HepG2 (cell line): Measurements from ENCODE around the gene ASXL1. TPM values are rescaled to one million over a fixed set of nuclear protein-coding genes. Genes with fewer than 3 reads are reported as not detected.
A peak's percentile ranks its signal among the peaks of the same experiment; 100 is the strongest.

Experiments
- AKAP8 ChIP-seq: sonication (generic); formaldehyde crosslinking; IDR thresholded peaks from 2 replicates; pipeline ENCODE4 v1.5.1; 2020; ENCODE audit warnings: mild to moderate bottlenecking, missing genetic modification reagents
- ARHGAP35 ChIP-seq: sonication (generic); formaldehyde crosslinking; IDR thresholded peaks from 2 replicates; pipeline ENCODE4 v1.9.0; 2022; ENCODE audit warnings: mild to moderate bottlenecking, inconsistent platforms, moderate library complexity, missing genetic modification reagents, borderline replicate concordance
- BCL6 ChIP-seq: IDR thresholded peaks from 2 replicates; pipeline ENCODE4 v1.6.1; 2016; ENCODE audit warnings: missing genetic modification reagents, missing compliant biosample characterization
- BHLHE40 ChIP-seq: IDR thresholded peaks from 2 replicates; pipeline ENCODE4 v1.6.1; 2011; ENCODE audit warnings: low read length, improper control_type of control experiment
- CBFB ChIP-seq: sonication (generic); formaldehyde crosslinking; IDR thresholded peaks from 2 replicates; pipeline ENCODE4 v1.4.0; 2020; ENCODE audit warnings: missing genetic modification reagents
- CENPT ChIP-seq: sonication (generic); formaldehyde crosslinking; IDR thresholded peaks from 2 replicates; pipeline ENCODE4 v1.8.0; 2022; ENCODE audit warnings: low read depth, mild to moderate bottlenecking, moderate library complexity, missing genetic modification reagents
- CREB1 ChIP-seq, 2 experiments: fragments of 450-650 bp in 1 of 2; IDR thresholded peaks; 2 replicates each; pipeline ENCODE4 v1.6.1; 2016 to 2017; ENCODE audit warnings: control low read depth in 1 of 2, mild to moderate bottlenecking in 1 of 2, missing compliant biosample characterization in 1 of 2, missing genetic modification characterization in 1 of 2
- DNMT3B ChIP-seq: conservative IDR thresholded peaks from 2 replicates; pipeline ENCODE4 v1.6.1; 2016; ENCODE audit warnings: missing biosample characterization, control low read depth
- EEA1 ChIP-seq: sonication (generic); formaldehyde crosslinking; IDR thresholded peaks from 2 replicates; pipeline ENCODE4 v1.5.1; 2020; ENCODE audit warnings: mild to moderate bottlenecking, missing genetic modification reagents, borderline replicate concordance
- HDAC1 ChIP-seq: sonication (generic); formaldehyde crosslinking; IDR thresholded peaks from 2 replicates; pipeline ENCODE4 v1.5.1; 2020; ENCODE audit warnings: mild to moderate bottlenecking, missing genetic modification reagents
- HMGA1 ChIP-seq: sonication (generic); formaldehyde crosslinking; conservative IDR thresholded peaks from 2 replicates; pipeline ENCODE4 v1.4.0; 2020; ENCODE audit warnings: missing genetic modification reagents
- IRF2 ChIP-seq: IDR thresholded peaks from 2 replicates; pipeline ENCODE4 v1.6.1; 2018; ENCODE audit warnings: missing genetic modification reagents, missing compliant biosample characterization
- KDM3A ChIP-seq: IDR thresholded peaks from 2 replicates; pipeline ENCODE4 v1.6.1; 2018; ENCODE audit warnings: low read depth, missing compliant biosample characterization
- KDM5B ChIP-seq: sonication (generic); formaldehyde crosslinking; IDR thresholded peaks from 2 replicates; pipeline ENCODE4 v1.4.0; 2020; ENCODE audit warnings: missing genetic modification reagents, mild to moderate bottlenecking, borderline replicate concordance
- LCORL ChIP-seq, 2 experiments: fragments of 450-650 bp in 1 of 2; sonication (generic) in 1 of 2; formaldehyde crosslinking in 1 of 2; IDR thresholded peaks; 2 replicates each; pipeline versions ENCODE4 v1.5.0 to v1.6.1; 2017 to 2020; ENCODE audit warnings: antibody characterized with exemption in 1 of 2, missing genetic modification reagents in 1 of 2
- PAWR ChIP-seq: sonication (generic); formaldehyde crosslinking; IDR thresholded peaks from 2 replicates; pipeline ENCODE4 v1.4.0; 2020; ENCODE audit warnings: missing genetic modification reagents, mild to moderate bottlenecking, borderline replicate concordance
- POGZ ChIP-seq: sonication (generic); formaldehyde crosslinking; IDR thresholded peaks from 2 replicates; pipeline ENCODE4 v1.4.0; 2020; ENCODE audit warnings: mild to moderate bottlenecking, missing genetic modification reagents
- ZBTB38 ChIP-seq: sonication (generic); formaldehyde crosslinking; IDR thresholded peaks from 2 replicates; pipeline ENCODE4 v1.5.1; 2020; ENCODE audit warnings: mild to moderate bottlenecking, missing genetic modification reagents
- ZNF143 ChIP-seq: sonication (generic); formaldehyde crosslinking; IDR thresholded peaks from 2 replicates; pipeline ENCODE4 v1.4.0; 2020; ENCODE audit warnings: missing genetic modification reagents
- ZNF337 ChIP-seq: sonication (generic); formaldehyde crosslinking; IDR thresholded peaks from 2 replicates; pipeline ENCODE4 v1.5.1; 2020; ENCODE audit warnings: missing genetic modification reagents, low read depth, mild to moderate bottlenecking, borderline replicate concordance
- ZNF724P ChIP-seq: sonication (generic); formaldehyde crosslinking; IDR thresholded peaks from 2 replicates; pipeline ENCODE4 v1.8.0; 2022; ENCODE audit warnings: missing genetic modification reagents, borderline replicate concordance
- ZNF746 ChIP-seq: sonication (generic); formaldehyde crosslinking; IDR thresholded peaks from 2 replicates; pipeline ENCODE4 v1.8.0; 2022; ENCODE audit warnings: mild to moderate bottlenecking, missing genetic modification reagents
- ZNF749 ChIP-seq: sonication (generic); formaldehyde crosslinking; IDR thresholded peaks from 2 replicates; pipeline ENCODE4 v1.8.0; 2022; ENCODE audit warnings: mild to moderate bottlenecking, missing genetic modification reagents, moderate library complexity, borderline replicate concordance
- ZNF790 ChIP-seq: sonication (generic); formaldehyde crosslinking; IDR thresholded peaks from 2 replicates; pipeline ENCODE4 v1.8.0; 2022; ENCODE audit warnings: missing genetic modification reagents, mild to moderate bottlenecking, borderline replicate concordance
- polyA plus RNA-seq, 8 experiments: library from polyadenylated mRNA; depleted of rRNA in 3 of 8; stranded (reverse) in 7 of 8; unstranded in 1 of 8; fragments of >200 nt; fragmentation: Illumina TruSeq in 4 of 8; extraction: Trizol in 4 of 8; gene quantifications; 2 replicates each; pipeline versions ENCODE4 v1.2.1 to v1.2.3, GENCODE V29; 2011 to 2016; ENCODE audit warnings: low read depth in 4 of 8, missing spikeins in 1 of 8, mixed read lengths in 1 of 8; ENCODE audit not compliant: insufficient read depth in 1 of 8
- total RNA-seq, 5 experiments: library from RNA; depleted of rRNA; stranded (reverse); fragments of >200 nt; fragmentation: Illumina TruSeq; extraction: Trizol; gene quantifications; 2 replicates each; pipeline ENCODE4 v1.2.3, GENCODE V29; 2016; ENCODE audit warnings: low read depth in 1 of 5
- TF ChIP-seq, protein P1 (sequence below): sonication (generic); formaldehyde crosslinking; conservative IDR thresholded peaks from 2 replicates; pipeline ENCODE4 v1.8.1; 2023; ENCODE audit warnings: missing genetic modification reagents
- TF ChIP-seq, protein P2 (sequence below): sonication (generic); formaldehyde crosslinking; IDR thresholded peaks from 2 replicates; pipeline ENCODE4 v1.4.0; 2020; ENCODE audit warnings: mild to moderate bottlenecking, missing genetic modification reagents, borderline replicate concordance
- TF ChIP-seq, protein P3 (sequence below): sonication (generic); formaldehyde crosslinking; IDR thresholded peaks from 2 replicates; pipeline ENCODE4 v1.5.1; 2020; ENCODE audit warnings: missing genetic modification reagents, mild to moderate bottlenecking, borderline replicate concordance
- TF ChIP-seq, protein P4 (sequence below): IDR thresholded peaks from 2 replicates; pipeline ENCODE4 v1.6.1; 2018; ENCODE audit warnings: missing genetic modification reagents

The ASXL1 gene
- total and polyA plus RNA-seq, 2 of the 13 experiments (the other 11 are each of a cell fraction or from before 2014, with no cell fraction given) = 62.1 to 74.8 TPM

DNA sequence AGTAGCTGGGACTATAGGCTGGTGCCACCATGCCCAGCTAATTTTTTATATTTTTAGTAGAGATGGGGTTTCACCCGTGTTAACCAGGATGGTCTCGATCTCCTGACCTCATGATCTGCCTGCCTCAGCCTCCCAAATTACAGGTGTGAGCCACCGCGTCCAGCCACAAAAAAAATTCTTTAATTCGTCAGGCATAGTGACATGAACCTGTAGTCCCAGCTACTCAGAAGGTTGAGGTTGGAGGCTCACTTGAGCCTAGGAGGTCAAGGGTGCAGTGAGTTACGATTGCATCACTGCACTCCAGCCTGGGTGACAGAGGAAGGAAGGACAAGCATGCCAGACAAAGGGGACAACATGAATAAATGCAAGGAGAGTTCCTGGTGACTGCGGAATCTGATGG, 19.5 kb upstream of the ASXL1 start (continued):
- TF ChIP-seq IRF2 (CRISPR knock-in tag) (peak; percentile 61; the same call in 1 of the 2 replicates), BCL6 (peak; percentile 71; the same call in 1 of the 2 replicates), DNMT3B (CRISPR knock-in tag) (no peak), ZNF749 (CRISPR knock-in tag) (no peak), ZBTB38 (CRISPR knock-in tag) (no peak), ZNF790 (no peak), CENPT (no peak), KDM3A (CRISPR knock-in tag) (no peak), CBFB (no peak), LCORL (IDR thresholded peaks at IDR 0.05) (no peak), LCORL (CRISPR knock-in tag; IDR thresholded peaks at IDR 0.05) (no peak), CREB1 (IDR thresholded peaks at IDR 0.05) (0 out of 2 replicates have a peak, but pooled peaks have one; percentile 2), CREB1 (CRISPR knock-in tag; IDR thresholded peaks at IDR 0.05) (peak; percentile 18; the same call in 1 of the 2 replicates), ZNF724P (CRISPR knock-in tag) (no peak), POGZ (no peak; the same call in 1 of the 2 replicates), ZNF143 (no peak), ZNF337 (CRISPR knock-in tag) (no peak), BHLHE40 (no peak), HMGA1 (no peak), PAWR (CRISPR knock-in tag) (no peak), ZNF746 (CRISPR knock-in tag) (no peak), HDAC1 (peak; percentile 57; the same call in 1 of the 2 replicates), AKAP8 (CRISPR knock-in tag) (no peak), EEA1 (CRISPR knock-in tag) (no peak), ARHGAP35 (no peak), KDM5B (CRISPR knock-in tag) (no peak)
- TF ChIP-seq, protein P1, sequence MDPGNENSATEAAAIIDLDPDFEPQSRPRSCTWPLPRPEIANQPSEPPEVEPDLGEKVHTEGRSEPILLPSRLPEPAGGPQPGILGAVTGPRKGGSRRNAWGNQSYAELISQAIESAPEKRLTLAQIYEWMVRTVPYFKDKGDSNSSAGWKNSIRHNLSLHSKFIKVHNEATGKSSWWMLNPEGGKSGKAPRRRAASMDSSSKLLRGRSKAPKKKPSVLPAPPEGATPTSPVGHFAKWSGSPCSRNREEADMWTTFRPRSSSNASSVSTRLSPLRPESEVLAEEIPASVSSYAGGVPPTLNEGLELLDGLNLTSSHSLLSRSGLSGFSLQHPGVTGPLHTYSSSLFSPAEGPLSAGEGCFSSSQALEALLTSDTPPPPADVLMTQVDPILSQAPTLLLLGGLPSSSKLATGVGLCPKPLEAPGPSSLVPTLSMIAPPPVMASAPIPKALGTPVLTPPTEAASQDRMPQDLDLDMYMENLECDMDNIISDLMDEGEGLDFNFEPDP (CRISPR knock-in tag) = no peak
- TF ChIP-seq, protein P2, sequence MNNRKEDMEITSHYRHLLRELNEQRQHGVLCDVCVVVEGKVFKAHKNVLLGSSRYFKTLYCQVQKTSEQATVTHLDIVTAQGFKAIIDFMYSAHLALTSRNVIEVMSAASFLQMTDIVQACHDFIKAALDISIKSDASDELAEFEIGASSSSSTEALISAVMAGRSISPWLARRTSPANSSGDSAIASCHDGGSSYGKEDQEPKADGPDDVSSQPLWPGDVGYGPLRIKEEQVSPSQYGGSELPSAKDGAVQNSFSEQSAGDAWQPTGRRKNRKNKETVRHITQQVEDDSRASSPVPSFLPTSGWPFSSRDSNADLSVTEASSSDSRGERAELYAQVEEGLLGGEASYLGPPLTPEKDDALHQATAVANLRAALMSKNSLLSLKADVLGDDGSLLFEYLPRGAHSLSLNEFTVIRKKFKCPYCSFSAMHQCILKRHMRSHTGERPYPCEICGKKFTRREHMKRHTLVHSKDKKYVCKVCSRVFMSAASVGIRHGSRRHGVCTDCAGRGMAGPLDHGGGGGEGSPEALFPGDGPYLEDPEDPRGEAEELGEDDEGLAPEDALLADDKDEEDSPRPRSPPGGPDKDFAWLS (CRISPR knock-in tag) = no peak
- TF ChIP-seq, protein P3, sequence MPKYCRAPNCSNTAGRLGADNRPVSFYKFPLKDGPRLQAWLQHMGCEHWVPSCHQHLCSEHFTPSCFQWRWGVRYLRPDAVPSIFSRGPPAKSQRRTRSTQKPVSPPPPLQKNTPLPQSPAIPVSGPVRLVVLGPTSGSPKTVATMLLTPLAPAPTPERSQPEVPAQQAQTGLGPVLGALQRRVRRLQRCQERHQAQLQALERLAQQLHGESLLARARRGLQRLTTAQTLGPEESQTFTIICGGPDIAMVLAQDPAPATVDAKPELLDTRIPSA (CRISPR knock-in tag) = no peak
- TF ChIP-seq, protein P4, sequence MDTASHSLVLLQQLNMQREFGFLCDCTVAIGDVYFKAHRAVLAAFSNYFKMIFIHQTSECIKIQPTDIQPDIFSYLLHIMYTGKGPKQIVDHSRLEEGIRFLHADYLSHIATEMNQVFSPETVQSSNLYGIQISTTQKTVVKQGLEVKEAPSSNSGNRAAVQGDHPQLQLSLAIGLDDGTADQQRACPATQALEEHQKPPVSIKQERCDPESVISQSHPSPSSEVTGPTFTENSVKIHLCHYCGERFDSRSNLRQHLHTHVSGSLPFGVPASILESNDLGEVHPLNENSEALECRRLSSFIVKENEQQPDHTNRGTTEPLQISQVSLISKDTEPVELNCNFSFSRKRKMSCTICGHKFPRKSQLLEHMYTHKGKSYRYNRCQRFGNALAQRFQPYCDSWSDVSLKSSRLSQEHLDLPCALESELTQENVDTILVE (CRISPR knock-in tag) = peak; percentile 41; the same call in 1 of the 2 replicates
